Measurements from ENCODE around the gene TBC1D22A.

The TBC1D22A gene

DNA sequence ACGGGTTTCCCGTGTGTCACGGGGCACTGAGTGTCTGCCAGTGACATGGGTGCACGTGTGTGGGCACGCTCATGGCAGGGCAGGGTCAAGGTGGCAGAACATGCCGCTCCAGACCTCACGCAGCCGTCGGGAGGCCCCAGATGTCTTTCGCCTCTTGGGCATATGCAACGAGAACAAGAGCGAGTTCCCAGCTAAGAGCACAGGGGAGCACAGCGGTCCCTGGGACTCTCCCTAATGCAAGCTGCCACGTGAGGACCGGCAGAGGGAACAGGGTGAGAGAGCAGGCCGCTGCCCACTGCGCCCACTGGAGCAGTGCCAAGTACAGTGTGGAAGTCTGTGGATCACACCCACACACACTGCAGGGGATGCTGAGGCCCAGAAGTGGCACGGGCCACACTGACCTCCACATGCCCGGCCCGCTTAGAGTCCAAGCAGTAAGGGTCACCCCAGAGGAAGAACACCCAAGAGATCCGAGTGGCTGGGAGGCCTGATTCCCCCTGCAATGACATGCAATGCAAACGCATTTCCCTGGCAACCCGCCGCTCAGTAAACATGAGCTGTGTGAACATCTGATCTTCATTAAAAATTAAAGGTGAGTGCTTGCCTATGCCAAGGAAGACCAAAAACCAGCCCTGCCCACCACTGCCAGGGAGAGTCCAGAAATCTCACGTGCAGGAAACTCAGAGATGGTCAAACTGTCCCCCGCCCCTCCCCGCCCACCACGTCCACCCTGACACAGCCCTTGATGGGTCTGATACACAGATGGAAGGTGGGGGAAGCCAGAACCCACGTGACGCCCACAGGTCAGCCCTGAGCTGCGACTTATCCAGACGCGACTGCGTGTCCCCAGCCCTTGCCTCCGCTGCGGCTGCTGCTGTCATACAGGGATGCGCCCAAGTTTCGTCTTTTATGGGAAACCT is 36.1 kb upstream of the TBC1D22A start:
- Histone ChIP-seq H3K4me3 (no peak overlapping the region), H3K27ac (no peak overlapping the region)
- no peak for DNase-seq (ENCODE audit: low spot score)
- TF ChIP-seq, protein P1, sequence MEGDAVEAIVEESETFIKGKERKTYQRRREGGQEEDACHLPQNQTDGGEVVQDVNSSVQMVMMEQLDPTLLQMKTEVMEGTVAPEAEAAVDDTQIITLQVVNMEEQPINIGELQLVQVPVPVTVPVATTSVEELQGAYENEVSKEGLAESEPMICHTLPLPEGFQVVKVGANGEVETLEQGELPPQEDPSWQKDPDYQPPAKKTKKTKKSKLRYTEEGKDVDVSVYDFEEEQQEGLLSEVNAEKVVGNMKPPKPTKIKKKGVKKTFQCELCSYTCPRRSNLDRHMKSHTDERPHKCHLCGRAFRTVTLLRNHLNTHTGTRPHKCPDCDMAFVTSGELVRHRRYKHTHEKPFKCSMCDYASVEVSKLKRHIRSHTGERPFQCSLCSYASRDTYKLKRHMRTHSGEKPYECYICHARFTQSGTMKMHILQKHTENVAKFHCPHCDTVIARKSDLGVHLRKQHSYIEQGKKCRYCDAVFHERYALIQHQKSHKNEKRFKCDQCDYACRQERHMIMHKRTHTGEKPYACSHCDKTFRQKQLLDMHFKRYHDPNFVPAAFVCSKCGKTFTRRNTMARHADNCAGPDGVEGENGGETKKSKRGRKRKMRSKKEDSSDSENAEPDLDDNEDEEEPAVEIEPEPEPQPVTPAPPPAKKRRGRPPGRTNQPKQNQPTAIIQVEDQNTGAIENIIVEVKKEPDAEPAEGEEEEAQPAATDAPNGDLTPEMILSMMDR (IDR thresholded peaks at IDR 0.05): no peak

DNA sequence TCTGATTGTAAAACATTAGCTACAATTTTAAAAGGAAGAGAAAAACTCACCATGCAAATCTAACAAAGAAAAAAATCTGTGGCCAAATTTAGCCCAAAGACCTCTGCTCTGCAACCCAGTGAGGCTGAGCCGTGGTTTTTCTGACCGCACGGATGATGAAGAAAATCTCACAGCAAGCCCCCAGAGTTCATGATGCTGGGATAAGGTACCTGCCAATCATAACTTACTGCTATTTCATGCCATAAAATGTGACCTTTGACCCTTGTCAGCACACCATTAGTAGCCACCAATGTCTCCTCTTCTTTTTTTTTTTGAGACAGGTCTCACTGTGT is 35.5 kb upstream of the TBC1D22A start:
- H3K4me3 ChIP-seq: no peak overlapping the region
- no peak overlapping the region for H3K27ac ChIP-seq
- TF ChIP-seq, protein P1 (IDR thresholded peaks at IDR 0.05): no peak
- no peak for DNase-seq (ENCODE audit: low spot score)

DNA sequence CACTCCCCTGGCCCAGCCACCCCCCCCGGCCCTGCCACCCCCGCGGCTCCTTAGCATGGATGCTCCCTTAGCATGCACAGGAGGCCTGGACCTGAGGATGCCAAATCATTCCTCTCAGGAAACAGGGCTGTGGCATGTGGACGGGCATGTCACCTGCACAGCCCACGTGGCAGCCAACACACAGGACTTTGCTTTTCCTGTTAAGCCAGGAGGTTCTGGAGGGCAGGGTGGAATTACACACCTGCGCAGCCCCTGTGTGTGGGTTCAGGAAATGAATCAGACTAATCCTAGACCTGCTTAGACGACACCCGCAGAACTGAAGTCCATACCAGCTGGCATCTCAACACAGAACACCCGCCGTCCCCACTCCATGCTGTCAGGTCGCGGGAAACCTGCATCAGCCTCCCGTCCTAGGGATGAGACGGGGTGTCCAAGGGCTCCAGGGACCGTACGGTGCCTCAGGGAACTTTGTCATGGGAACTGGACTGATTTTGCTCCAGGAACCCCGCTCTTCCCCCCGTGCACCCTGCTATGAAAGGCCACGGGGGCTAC is 34.6 kb upstream of the TBC1D22A start:
- TF ChIP-seq, protein P1 (IDR thresholded peaks at IDR 0.05): no peak
- no peak for DNase-seq (ENCODE audit: low spot score)
- Histone ChIP-seq H3K27ac (no peak overlapping the region), H3K4me3 (no peak overlapping the region)

DNA sequence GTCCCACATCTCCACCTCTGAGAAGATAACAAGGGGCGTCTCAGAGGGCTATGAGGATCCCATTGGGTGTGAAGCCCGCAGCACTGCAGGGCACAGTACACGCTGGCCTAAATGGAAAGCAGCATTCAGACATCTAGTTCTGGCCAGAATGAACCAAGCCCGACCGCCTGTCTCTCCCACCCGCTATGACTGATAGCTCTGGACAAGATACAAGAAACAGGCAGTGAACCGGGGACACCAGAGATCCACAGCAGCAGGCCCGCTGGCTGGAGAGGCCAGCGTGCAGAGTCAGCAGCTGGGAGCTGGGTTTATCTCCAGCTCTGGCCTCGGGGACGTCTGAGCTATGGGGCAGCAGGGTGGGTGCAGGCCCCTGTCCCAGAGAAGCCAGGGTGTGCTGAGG is 34.0 kb upstream of the TBC1D22A start:
- DNase-seq (ENCODE audit: low spot score): no peak
- TF ChIP-seq, protein P1 (IDR thresholded peaks at IDR 0.05): no peak
- Histone ChIP-seq H3K4me3 (no peak overlapping the region), H3K27ac (no peak overlapping the region)

DNA sequence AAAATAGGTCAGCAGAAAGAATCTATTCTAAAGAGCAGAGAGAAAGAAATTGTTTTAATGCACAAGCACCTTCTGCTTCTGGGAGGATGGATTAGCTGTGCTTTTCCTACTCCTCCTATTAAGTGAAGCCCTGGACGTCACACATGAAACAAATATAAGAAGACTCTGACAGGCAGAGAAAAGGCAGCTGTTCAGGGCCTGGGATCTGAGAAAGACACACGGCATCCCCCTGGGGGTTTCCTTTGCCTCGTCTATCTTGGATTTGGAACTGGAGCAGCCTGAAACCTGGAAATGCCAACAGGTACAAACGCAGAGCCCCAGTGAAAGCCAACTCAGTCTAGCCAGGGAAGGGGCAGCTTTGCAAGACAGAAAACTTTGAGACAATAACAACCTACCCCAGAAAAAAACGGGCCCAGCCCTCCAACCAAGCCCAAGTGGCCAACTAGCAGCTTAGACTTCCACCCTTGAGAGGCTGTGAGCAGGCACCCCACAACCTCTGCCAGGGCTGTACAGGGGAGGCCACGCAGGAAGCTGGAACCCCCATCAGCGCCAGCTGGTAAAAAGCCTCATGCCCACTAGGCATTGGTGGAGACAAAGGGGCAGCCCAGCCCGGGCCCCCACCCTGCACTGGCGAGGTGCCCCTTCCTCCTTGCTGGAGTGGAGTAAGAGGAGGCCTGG is 31.7 kb upstream of the TBC1D22A start:
- Histone ChIP-seq H3K4me3 (no peak overlapping the region), H3K27ac (no peak overlapping the region)
- TF ChIP-seq, protein P1 (IDR thresholded peaks at IDR 0.05): no peak
- no peak for DNase-seq (ENCODE audit: low spot score)

DNA sequence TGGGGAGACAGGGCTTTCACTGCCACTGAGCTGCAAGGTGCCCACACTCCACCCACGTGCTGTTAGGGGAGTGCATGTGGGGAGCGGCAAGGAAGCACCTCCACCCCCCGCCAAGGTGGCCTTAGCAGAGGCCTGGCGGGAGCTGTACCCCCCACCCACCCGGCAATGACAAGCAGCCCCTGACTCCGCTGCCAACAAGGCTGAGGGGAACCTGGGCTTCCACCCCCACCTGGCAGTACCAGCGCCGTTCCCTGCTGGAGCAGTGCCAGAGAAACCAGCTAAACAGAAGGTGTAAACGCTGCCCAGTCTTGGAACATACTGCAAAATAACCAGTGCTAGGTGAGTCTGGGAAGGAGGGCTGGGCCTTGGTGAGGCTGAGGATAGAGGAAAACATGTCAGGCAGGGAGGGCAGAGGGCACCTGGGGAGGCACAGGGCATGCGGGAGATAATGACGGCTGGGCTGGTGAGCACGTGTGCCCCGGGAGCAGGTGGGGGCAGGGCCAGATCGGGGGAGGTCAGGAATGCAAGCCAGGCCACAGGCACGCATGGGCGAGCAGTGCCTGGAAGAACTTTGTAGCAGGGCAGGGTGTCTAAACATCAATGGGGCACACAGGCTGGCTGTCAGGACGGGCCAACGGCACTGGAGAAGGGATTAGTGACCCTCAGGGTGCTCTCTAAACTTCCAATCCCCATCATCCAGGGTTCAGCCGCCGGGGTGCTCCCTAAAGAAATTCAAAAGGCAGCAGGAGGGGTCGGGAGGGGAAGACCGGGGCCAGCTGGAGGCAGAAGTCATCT is 31.0 kb upstream of the TBC1D22A start:
- TF ChIP-seq, protein P1 (IDR thresholded peaks at IDR 0.05): no peak
- DNase-seq (ENCODE audit: low spot score): no peak
- H3K4me3 ChIP-seq: no peak overlapping the region
- no peak overlapping the region for H3K27ac ChIP-seq
